CMK (cell line): ENCODE data around the gene UPK3B.
"Not testable (repeated sequence)": the region's sequence is repeated elsewhere in the genome, so short reads cannot be mapped to it uniquely, and the experiment has no call there.

Experiments used
- DNase-seq: peaks from one replicate; pipeline ENCODE4 v3.0.0-alpha.2; 2010; ENCODE audit warnings: low read depth

The UPK3B gene

GRCh38 chr7:76513817-76514799, 3.8 kb downstream of the UPK3B start:
- DNase-seq, result no peak

- no peak for DNase-seq
Measured at GRCh38 chr7:76514926-76515771, 4.8 kb downstream of the UPK3B start.

- DNase-seq, result no peak
Measured at GRCh38 chr7:76515999-76516443, 5.7 kb downstream of the UPK3B start.

- not testable (repeated sequence) for DNase-seq
Measured at GRCh38 chr7:76516932-76517331, 6.6 kb downstream of the UPK3B start.

- not testable (repeated sequence) for DNase-seq
Measured at GRCh38 chr7:76526183-76526582, 15.8 kb downstream of the UPK3B start.

- DNase-seq, result not testable (repeated sequence)
Measured at GRCh38 chr7:76531643-76532042, 21.3 kb downstream of the UPK3B start.

- not testable (repeated sequence) for DNase-seq
Measured at GRCh38 chr7:76543197-76543596, 32.8 kb downstream of the UPK3B start, which contains the start of gene SPDYE16. TSS of gene SPDYE16 (minus strand) at chr7:76543297. CDS start at chr7:76541459, 1,838 bp downstream.

- peak; percentile 84 for DNase-seq
Measured at GRCh38 chr7:76549025-76549854, 38.9 kb downstream of the UPK3B start.

- not testable (repeated sequence) for DNase-seq
Measured at GRCh38 chr7:76549855-76550248, 39.5 kb downstream of the UPK3B start.

GRCh38 chr7:76551992-76552391, 41.6 kb downstream of the UPK3B start:
- not testable (repeated sequence) for DNase-seq

GRCh38 chr7:76559685-76560084, 49.3 kb downstream of the UPK3B start:
- DNase-seq, result not testable (repeated sequence)

- not testable (repeated sequence) for DNase-seq
Measured at GRCh38 chr7:76560157-76560556, 49.8 kb downstream of the UPK3B start.

- not testable (repeated sequence) for DNase-seq
Measured at GRCh38 chr7:76561342-76561741, 51.0 kb downstream of the UPK3B start.

GRCh38 chr7:76565001-76565400, 54.6 kb downstream of the UPK3B start:
- not testable (repeated sequence) for DNase-seq
